Activated effector memory CD4-positive, alpha-beta T cell treated with anti-CD3 and anti-CD28 coated beads, Interleukin-2, amount 50 U/mL, for 16 hours (primary cell): ENCODE measurements around the gene LRRC45.

ENCODE experiments used
- DNase-seq: peaks from one replicate; pipeline ENCODE4 v3.0.0-alpha.2; 2020

LRRC45 gene

GRCh38 chr17:82065638-82066303 lies 42.7 kb downstream of the LRRC45 start, which contains the start of gene DUS1L:
TSS of gene DUS1L (minus strand) at chr17:82065804. CDS start at chr17:82065059, 745 bp downstream.
- DNase-seq, result peak; percentile 90

GRCh38 chr17:82070611-82071010 lies 47.5 kb downstream of the LRRC45 start:
- no peak for DNase-seq

- DNase-seq, result no peak
Measured at GRCh38 chr17:82072827-82073226, 49.7 kb downstream of the LRRC45 start.

GRCh38 chr17:82073446-82073845 lies 50.3 kb downstream of the LRRC45 start:
- no peak for DNase-seq

GRCh38 chr17:82076018-82076784 lies 53.1 kb downstream of the LRRC45 start:
- DNase-seq, result no peak

GRCh38 chr17:82076785-82077591 lies 53.9 kb downstream of the LRRC45 start:
- DNase-seq, result no peak

GRCh38 chr17:82077617-82078358 lies 54.7 kb downstream of the LRRC45 start:
- DNase-seq, result no peak

GRCh38 chr17:82078433-82078832 lies 55.3 kb downstream of the LRRC45 start:
- DNase-seq, result no peak

- no peak for DNase-seq
Measured at GRCh38 chr17:82079001-82079677, 56.0 kb downstream of the LRRC45 start.

GRCh38 chr17:82080048-82080788 lies 57.1 kb downstream of the LRRC45 start:
- DNase-seq, result no peak
